Tibial artery (tissue), 4 donors: Measurements from ENCODE around the gene ZFX.

Experiments used
- DNase-seq, 2 donors: peaks; one replicate each; pipeline ENCODE4 v3.0.0-alpha.2; 2019
- H3K27ac ChIP-seq, 2 donors: fragments of 200-600 bp; sonication (generic) in 1 of 2; 1 replicate in 1 of 2; 2 replicates in 1 of 2; pipeline ENCODE4 v1.5.1; 2018 to 2019; ENCODE audit warnings: mild to moderate bottlenecking in 1 of 2
- H3K27me3 ChIP-seq, 2 donors: fragments of 200-600 bp; sonication (generic) in 1 of 2; one replicate each; pipeline versions ENCODE4 v1.5.1 to v1.6.0; 2016 to 2019
- H3K36me3 ChIP-seq, 3 donors: fragments of 200-600 bp; sonication (generic) in 2 of 3; one replicate each; pipeline ENCODE4 v1.5.1; 2016 to 2019; ENCODE audit warnings: mild to moderate bottlenecking in 2 of 3
- H3K4me1 ChIP-seq, 4 donors: fragments of 200-600 bp; sonication (generic) in 2 of 4; 1 replicate in 3 of 4; 2 replicates in 1 of 4; pipeline ENCODE4 v1.5.1; 2016 to 2019
- H3K4me3 ChIP-seq, 2 donors: fragments of 200-600 bp; sonication (generic) in 1 of 2; 1 replicate in 1 of 2; 2 replicates in 1 of 2; pipeline ENCODE4 v1.5.1; 2018 to 2019; ENCODE audit warnings: mild to moderate bottlenecking in 2 of 2
- H3K9me3 ChIP-seq, 3 donors: fragments of 200-600 bp; sonication (generic) in 1 of 3; one replicate each; pipeline ENCODE4 v1.5.1; 2016 to 2019
- intact Hi-C: fragments of 100-400 bp; cut with DNase I; formaldehyde crosslinking; loops from one replicate; pipeline ENCODE4 v1.15.0; 2023; ENCODE audit warnings: low total_unique reads
- TF ChIP-seq, protein P1 (sequence below), 2 experiments: fragments of 200-600 bp in 1 of 2; fragments of 450-650 bp in 1 of 2; IDR thresholded peaks; one replicate each; pipeline ENCODE4 v1.5.1; 2017 to 2019; ENCODE audit warnings: antibody characterized with exemption in 2 of 2, mild to moderate bottlenecking in 1 of 2, moderate library complexity in 1 of 2

The ZFX gene

DNA sequence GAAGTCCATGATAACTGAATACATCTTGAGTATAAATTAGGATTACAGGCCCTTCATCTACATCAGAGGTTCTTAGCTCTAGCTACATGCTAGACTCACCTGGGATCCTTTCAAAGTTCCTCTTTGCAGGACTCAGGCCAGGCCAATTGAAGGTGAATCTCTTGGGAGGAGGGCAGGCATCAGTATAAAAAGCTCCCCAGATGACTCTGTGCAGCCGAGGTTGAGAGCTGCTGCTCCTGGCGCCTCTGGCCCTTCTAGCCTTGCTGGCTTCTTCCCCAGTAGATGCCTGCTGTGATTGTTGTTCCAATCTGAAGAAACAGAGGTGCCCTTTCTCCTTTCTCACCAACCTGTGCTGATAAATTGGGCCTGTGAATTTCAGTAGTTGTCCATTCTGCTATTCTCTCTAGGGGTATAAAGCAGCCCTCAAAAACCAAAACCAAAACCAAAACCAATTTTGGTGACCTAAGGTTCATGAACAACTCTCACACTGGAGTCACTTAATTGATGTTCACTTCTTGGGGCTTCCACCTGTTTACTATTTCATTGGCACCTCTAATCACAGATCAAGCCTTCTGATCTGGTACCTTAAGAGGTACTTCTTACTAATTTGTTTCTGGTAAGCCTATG lies 85.7 kb downstream of the ZFX start:
- H3K27ac ChIP-seq, result no peak overlapping the region
- intact Hi-C loops, result no loop called here
- no peak for DNase-seq
- no peaks in the 10 kb centered on the region for H3K27me3 ChIP-seq
- no peaks in the 10 kb centered on the region for H3K4me1 ChIP-seq
- H3K9me3 ChIP-seq, result no peaks in the 10 kb centered on the region
- H3K36me3 ChIP-seq, result no peaks in the 10 kb centered on the region
- no peak overlapping the region for H3K4me3 ChIP-seq
- TF ChIP-seq, protein P1, sequence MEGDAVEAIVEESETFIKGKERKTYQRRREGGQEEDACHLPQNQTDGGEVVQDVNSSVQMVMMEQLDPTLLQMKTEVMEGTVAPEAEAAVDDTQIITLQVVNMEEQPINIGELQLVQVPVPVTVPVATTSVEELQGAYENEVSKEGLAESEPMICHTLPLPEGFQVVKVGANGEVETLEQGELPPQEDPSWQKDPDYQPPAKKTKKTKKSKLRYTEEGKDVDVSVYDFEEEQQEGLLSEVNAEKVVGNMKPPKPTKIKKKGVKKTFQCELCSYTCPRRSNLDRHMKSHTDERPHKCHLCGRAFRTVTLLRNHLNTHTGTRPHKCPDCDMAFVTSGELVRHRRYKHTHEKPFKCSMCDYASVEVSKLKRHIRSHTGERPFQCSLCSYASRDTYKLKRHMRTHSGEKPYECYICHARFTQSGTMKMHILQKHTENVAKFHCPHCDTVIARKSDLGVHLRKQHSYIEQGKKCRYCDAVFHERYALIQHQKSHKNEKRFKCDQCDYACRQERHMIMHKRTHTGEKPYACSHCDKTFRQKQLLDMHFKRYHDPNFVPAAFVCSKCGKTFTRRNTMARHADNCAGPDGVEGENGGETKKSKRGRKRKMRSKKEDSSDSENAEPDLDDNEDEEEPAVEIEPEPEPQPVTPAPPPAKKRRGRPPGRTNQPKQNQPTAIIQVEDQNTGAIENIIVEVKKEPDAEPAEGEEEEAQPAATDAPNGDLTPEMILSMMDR (IDR thresholded peaks at IDR 0.05), result no peak

DNA sequence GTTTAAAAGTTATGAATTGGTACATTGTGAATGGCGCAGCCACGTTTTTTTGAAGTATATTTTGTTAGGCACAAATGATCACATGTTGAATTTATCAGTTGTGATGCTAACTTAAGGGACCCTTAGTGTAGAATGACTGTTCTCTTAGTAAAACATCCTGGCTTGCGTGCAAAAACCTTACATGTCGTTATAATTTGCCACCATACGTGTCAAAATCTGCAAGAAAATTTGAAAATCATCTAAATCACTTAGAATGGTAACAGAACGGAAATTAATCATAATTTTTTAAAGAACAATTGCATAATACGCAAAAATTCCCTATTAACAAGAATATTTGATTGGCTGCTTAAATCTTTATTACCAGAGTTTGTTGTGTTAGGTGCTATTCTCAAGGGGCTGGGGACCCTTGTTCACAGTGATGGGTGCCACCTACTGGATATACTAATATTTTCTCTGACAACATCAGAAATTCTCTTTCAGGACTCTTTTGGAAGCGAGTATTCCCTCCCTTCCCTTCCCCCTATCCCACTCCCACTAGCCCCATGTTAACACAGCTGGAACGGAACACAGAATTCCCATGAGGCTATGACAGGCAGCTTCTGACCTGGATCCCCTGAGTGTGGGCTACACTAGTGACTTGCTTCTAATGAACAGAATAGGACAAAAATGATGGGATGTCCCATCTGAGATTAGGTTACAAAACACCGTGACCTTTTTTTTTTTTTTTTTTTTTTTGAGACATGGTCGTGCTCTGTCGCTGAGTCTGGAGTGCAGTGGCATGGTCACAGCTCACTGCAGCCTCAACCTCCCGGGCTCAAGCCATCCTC lies 92.5 kb downstream of the ZFX start:
- Histone ChIP-seq H3K27ac (no peak overlapping the region), H3K4me3 (no peak overlapping the region), H3K27me3 (no peaks in the 10 kb centered on the region), H3K4me1 (no peaks in the 10 kb centered on the region), H3K9me3 (no peaks in the 10 kb centered on the region), H3K36me3 (no peaks in the 10 kb centered on the region)
- intact Hi-C loops, result loop anchor here (2.0 kb wide), 1 partner anchor 159 kb away; no protein-coding TSS in a partner anchor
- TF ChIP-seq, protein P1 (IDR thresholded peaks at IDR 0.05), result peak; percentile 19 to 29
- DNase-seq, result no peak

- H3K27me3 ChIP-seq, result no peaks in the 10 kb centered on the region
- peak; percentile 85 to 86 for DNase-seq
- H3K9me3 ChIP-seq, result no peaks in the 10 kb centered on the region
- H3K4me1 ChIP-seq, result no peaks in the 10 kb centered on the region
- intact Hi-C loops, result no loop called here
- H3K27ac ChIP-seq, result no peak overlapping the region
- no peak overlapping the region for H3K4me3 ChIP-seq
- TF ChIP-seq, protein P1 (IDR thresholded peaks at IDR 0.05), result no peak
- H3K36me3 ChIP-seq, result no peaks in the 10 kb centered on the region
These were observed 93.2 kb downstream of the ZFX start for GRCh38 chrX:24242649-24243175.

- Histone ChIP-seq H3K36me3 (no peaks in the 10 kb centered on the region), H3K4me1 (no peaks in the 10 kb centered on the region), H3K9me3 (no peaks in the 10 kb centered on the region), H3K27ac (no peak overlapping the region), H3K27me3 (no peaks in the 10 kb centered on the region), H3K4me3 (no peak overlapping the region)
- TF ChIP-seq, protein P1 (IDR thresholded peaks at IDR 0.05), result no peak
- intact Hi-C loops, result no loop called here
- DNase-seq, result no peak
These were observed 93.7 kb downstream of the ZFX start for GRCh38 chrX:24243188-24243587.

DNA sequence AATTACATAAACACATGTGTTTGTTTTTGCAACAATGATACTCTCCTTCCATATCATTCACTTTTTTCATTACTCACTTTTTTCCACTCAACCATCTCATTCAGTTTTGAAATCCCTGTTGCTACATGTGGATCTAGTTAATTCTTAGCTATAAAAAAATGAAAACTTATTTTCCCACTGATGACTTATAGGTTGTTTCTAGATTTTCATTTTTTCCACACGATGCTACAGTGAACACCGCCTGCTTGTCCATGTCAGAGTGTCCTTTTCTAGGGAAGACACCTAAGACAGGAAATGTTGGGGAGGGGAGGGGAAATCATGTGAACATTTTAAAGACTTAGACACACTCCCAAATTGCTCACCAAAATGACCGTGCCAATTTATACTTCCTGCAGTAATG lies 94.2 kb downstream of the ZFX start:
- TF ChIP-seq, protein P1 (IDR thresholded peaks at IDR 0.05), result no peak
- H3K27me3 ChIP-seq, result no peaks in the 10 kb centered on the region
- H3K27ac ChIP-seq, result no peak overlapping the region
- H3K4me1 ChIP-seq, result no peaks in the 10 kb centered on the region
- intact Hi-C loops, result no loop called here
- no peak overlapping the region for H3K4me3 ChIP-seq
- H3K36me3 ChIP-seq, result no peaks in the 10 kb centered on the region
- H3K9me3 ChIP-seq, result no peaks in the 10 kb centered on the region
- DNase-seq, result no peak
